EH (cell line): ENCODE results near the gene ATXN7L3.

ENCODE experiments used
- DNase-seq: peaks from one replicate; pipeline ENCODE4 v3.0.0-alpha.2; 2015; ENCODE audit warnings: low read depth

ATXN7L3 gene

DNA sequence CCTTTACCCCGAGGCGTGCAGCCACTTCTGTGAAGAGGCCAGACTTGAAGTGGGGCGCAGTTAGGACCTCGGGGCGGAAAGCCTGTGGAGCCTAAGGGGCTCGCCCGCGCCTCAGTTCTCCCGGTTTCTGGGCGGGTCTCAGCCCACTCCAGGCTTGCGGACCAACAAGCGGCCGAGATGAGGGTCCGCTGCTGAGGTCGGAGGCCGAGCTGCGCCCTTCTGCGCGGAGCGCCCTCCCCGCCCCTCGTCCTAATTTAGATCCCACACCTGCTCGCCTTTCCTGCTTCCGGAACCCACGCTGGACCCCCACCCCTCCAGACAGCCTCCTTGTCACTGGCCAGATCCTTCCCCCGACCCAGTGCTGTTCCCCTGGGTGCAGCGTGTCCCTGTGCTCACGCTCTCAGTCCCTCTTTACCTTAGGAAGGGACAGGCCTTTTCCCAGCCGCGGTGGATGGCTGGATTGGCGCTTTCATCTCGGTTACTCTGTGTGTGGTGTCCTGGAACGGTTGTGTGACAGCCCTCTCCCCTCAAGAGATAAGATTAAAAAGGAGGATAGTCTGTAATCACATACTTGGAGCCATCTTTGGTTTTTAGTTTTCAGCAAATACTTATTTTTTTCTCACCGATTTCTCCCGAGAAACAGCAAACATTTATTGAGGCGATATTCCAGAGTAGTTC lies 933 bp upstream of the ATXN7L3 start:
- DNase-seq: no peak

GRCh38 chr17:44198721-44199552 lies 747 bp downstream of the ATXN7L3 start:
- peak; percentile 67 for DNase-seq

- DNase-seq: peak; percentile 73
These were observed 1.5 kb downstream of the ATXN7L3 start for GRCh38 chr17:44197980-44198720.

- DNase-seq: no peak
These were observed 2.6 kb downstream of the ATXN7L3 start for GRCh38 chr17:44197107-44197506.

- DNase-seq: no peak
These were observed 6.2 kb downstream of the ATXN7L3 start for GRCh38 chr17:44193326-44194084.

GRCh38 chr17:44192750-44193149 lies 6.9 kb downstream of the ATXN7L3 start:
- no peak for DNase-seq

DNA sequence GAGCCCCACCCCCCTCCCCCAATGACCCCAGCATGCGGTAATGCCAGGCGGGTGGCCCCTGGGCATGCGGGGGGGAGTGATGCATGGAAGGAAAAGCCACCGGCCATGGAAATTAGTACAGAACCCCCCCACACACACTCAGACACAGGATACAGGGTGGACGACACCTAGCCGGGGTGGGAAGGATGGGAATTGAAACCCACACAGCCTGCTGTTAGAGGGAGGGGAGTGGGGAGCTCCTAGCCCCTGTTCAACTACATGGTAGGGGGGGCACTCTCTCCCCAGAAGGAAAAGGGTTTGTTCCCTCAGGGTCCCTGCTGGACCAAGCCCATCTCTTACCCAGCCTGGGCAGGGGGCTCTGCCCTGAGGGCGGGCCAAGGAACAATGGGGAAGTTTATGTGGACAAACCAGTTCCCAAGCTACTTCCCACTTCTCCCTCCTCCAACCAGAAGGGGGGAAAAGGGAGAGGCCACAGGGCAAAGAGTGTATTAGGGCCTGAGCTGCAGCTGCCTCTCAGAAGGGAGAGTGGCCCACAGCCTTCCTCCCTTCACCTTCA lies 7.7 kb downstream of the ATXN7L3 start:
- DNase-seq: no peak

DNA sequence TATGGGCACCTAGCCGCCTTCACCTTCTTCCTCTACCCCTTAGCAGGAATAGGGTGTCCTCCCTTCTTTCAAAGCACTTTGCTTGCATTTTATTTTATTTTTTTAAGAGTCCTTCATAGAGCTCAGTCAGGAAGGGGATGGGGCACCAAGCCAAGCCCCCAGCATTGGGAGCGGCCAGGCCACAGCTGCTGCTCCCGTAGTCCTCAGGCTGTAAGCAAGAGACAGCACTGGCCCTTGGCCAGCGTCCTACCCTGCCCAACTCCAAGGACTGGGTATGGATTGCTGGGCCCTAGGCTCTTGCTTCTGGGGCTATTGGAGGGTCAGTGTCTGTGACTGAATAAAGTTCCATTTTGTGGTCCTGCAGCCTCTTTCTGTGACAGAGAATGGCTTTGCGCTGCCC lies 8.3 kb downstream of the ATXN7L3 start:
- no peak for DNase-seq

DNA sequence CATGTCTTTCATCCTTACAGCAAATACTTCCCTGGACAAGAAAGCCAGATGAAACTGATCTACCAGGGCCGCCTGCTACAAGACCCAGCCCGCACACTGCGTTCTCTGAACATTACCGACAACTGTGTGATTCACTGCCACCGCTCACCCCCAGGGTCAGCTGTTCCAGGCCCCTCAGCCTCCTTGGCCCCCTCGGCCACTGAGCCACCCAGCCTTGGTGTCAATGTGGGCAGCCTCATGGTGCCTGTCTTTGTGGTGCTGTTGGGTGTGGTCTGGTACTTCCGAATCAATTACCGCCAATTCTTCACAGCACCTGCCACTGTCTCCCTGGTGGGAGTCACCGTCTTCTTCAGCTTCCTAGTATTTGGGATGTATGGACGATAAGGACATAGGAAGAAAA lies 9.2 kb downstream of the ATXN7L3 start:
- DNase-seq: no peak

GRCh38 chr17:44188576-44189403 lies 10.9 kb downstream of the ATXN7L3 start:
- no peak for DNase-seq

GRCh38 chr17:44187131-44187899 lies 12.4 kb downstream of the ATXN7L3 start:
- DNase-seq: peak; percentile 35

DNA sequence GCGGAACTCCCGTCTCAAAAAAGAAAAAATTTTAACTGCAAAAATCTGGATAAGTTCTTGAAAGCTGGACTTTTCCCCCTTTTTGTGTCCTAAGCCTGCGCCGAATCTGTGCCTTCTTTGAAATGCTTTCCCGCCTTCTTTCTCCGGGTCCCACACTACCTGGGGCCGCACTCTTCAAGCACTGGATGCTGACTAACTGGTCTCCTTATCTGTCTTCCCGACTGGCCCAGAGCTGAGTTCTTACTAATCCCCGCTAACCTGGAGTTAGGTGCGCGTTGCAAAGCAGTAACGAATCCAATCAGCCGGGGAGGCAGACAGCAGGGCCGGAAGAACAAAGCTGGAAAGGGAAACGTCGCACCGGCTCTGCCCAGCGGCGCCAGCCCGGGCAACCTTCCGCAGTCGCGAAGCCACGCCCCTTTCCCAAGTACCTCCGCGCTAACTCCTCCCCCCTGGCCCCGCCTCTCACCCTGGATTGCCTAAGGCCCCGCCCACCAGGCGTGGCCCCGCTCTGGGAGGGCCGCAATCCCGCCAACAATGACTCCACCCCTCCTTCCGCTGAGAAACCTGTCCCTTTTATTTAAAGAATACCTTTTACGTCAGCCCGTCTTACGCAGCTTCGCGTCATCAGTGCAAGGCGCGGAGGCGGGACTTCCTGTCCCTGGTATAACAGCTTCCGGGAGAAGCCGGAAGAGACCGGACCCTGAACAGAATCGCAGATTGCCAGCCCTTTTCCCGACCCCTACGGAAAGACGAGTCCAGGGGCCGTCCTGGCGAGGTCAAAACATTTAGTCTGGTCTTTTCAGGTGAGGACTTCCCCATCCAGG lies 13.2 kb downstream of the ATXN7L3 start, which contains the start of gene TMUB2:
Gene TMUB2, plus strand, starts transcription at position 666 of the 824 bp plus-strand sequence. CDS start 737 bp downstream, outside the sequence.
- peak; percentile 99 for DNase-seq

GRCh38 chr17:44184212-44184810 lies 15.4 kb downstream of the ATXN7L3 start:
- no peak for DNase-seq

DNA sequence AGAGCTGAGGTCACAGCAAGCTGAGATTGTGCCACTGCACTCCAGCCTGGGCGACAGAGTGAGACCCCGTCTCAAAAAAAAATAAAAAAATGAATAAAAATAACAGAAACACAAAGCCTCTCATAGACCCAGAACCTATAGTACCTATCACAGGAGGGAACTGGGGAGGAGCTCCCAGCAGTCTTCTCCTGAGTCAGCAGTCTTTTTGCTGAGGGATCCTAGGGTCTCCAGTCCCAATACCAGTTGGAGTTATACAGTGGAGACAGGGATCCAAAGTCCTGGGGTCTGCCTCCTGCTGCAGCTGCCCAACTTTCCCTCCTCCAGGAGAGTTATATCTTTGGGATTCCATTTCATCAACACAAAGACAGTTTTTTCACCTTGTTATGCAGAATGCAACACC lies 16.7 kb downstream of the ATXN7L3 start:
- DNase-seq: no peak

DNA sequence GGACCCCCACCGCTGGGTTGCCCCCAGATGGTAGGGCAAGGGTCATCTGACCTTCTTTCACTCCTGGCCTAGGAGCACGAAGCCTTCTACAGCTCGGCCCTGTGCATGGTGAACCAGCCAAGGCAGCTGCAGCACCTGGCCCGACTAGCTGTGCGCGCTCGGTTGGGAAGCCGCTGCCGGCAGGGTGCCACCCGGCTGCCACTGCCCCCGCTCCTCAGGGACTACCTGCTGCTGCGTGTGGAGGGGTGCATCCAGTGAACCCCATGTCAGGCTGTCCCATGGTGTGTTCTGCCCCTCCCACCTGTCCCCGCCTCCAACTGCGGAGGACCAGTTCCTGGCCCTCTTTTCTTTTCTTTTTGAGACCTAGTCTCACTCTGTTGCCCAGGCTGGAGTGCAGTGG lies 21.6 kb downstream of the ATXN7L3 start:
- no peak for DNase-seq

DNA sequence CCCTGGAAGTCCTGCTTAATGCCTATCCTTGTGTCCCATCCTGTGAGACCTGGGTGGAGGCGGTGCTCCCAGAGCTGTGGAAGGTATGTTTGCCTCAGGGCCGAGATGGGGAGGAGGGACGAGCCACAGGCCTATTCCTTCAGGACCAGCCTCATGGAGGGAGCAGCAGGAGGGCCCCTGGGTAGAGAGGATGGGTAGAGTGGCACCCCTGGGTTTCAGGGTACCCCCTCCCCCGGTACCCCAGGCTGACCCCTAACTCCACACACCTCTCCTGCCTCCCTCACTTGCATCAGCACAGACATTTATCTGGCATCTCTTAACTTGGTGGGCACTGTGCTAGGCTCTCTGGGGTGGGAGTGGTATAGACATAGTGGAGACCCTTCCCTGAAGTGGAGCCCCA lies 22.0 kb downstream of the ATXN7L3 start:
- DNase-seq: no peak

GRCh38 chr17:44176671-44177501 lies 22.8 kb downstream of the ATXN7L3 start:
- no peak for DNase-seq

DNA sequence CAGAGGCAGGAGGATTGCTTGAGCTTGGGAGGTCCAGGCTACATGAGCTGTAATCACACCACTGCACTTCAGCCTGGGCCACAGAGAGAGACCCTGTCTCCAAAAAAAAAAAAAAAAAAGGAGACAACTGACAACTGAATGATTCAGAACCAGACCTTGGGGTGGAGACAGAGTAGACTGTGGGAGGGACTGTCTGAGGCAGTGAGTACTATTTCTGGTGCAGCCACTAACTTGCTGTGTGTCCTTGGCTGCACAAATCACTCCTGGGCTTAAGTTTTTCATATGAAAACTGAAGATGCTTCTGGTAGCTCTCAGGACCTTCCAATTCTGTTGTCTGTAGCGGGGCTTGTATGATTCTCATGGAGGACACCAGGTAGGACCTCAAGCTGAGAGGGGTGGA lies 23.4 kb downstream of the ATXN7L3 start:
- DNase-seq: no peak
